CD14-positive monocyte (primary cell): ENCODE data around the gene IGF2BP2. TPM values are rescaled to one million over a fixed set of nuclear protein-coding genes. Genes with fewer than 3 reads are reported as not detected.

Experiments
- DNase-seq, 3 donors: peaks; one replicate each; pipeline ENCODE4 v3.0.0-alpha.2; 2011 to 2022
- H2AFZ ChIP-seq: 2 replicates; pipeline ENCODE4 v1.6.0; 2012; ENCODE audit warnings: mild to moderate bottlenecking, low read depth, low read length, inconsistent platforms; ENCODE audit not compliant: insufficient read depth, poor library complexity, severe bottlenecking
- H3K27ac ChIP-seq, 2 donors: 1 replicate in 1 of 2; 2 replicates in 1 of 2; pipeline ENCODE4 v1.5.1; 2012 to 2013; ENCODE audit warnings: low read length in 2 of 2, control low read depth in 1 of 2, inconsistent platforms in 1 of 2, low read depth in 1 of 2, mild to moderate bottlenecking in 1 of 2
- H3K27me3 ChIP-seq, 2 donors: one replicate each; pipeline versions ENCODE4 v1.6.0 to v1.6.1; 2011 to 2013; ENCODE audit warnings: low read length in 2 of 2; ENCODE audit not compliant: control insufficient read depth in 2 of 2, insufficient read depth in 2 of 2
- H3K36me3 ChIP-seq, 2 donors: replicated peaks in 1 of 2; 1 replicate in 1 of 2; 2 replicates in 1 of 2; pipeline versions ENCODE4 v1.5.1 to v1.6.1; 2012 to 2013; ENCODE audit warnings: low read length in 2 of 2, control low read depth in 1 of 2, inconsistent platforms in 1 of 2, mild to moderate bottlenecking in 1 of 2; ENCODE audit not compliant: insufficient read depth in 2 of 2, control insufficient read depth in 1 of 2
- H3K4me1 ChIP-seq, 2 donors: 1 replicate in 1 of 2; 2 replicates in 1 of 2; pipeline versions ENCODE4 v1.5.1 to v1.6.1; 2012 to 2013; ENCODE audit warnings: low read length in 2 of 2, control low read depth in 1 of 2, inconsistent platforms in 1 of 2, mild to moderate bottlenecking in 1 of 2, moderate library complexity in 1 of 2; ENCODE audit not compliant: insufficient read depth in 2 of 2, control insufficient read depth in 1 of 2
- H3K4me2 ChIP-seq: replicated peaks from 2 replicates; pipeline ENCODE3; 2012; ENCODE audit warnings: low read length, moderate library complexity, mild to moderate bottlenecking; ENCODE audit not compliant: poor library complexity, severe bottlenecking; ENCODE audit errors: extremely low read depth
- H3K4me3 ChIP-seq, 3 experiments: fragments of 200-600 bp in 1 of 3; sonication (generic) in 1 of 3; replicated peaks in 1 of 3; 1 replicate in 2 of 3; 2 replicates in 1 of 3; pipeline ENCODE4 v1.5.1; 2011 to 2013; ENCODE audit warnings: low read length in 3 of 3, mild to moderate bottlenecking in 3 of 3, control low read depth in 2 of 3, low read depth in 2 of 3, inconsistent platforms in 1 of 3, moderate library complexity in 1 of 3
- H3K79me2 ChIP-seq: 2 replicates; pipeline ENCODE4 v1.6.0; 2012; ENCODE audit warnings: mild to moderate bottlenecking, control low read depth, inconsistent platforms, low read length, moderate library complexity; ENCODE audit not compliant: insufficient read depth
- H3K9ac ChIP-seq: 2 replicates; pipeline ENCODE4 v1.6.0; 2017; ENCODE audit warnings: low read length, mild to moderate bottlenecking; ENCODE audit not compliant: insufficient read depth, poor library complexity, severe bottlenecking
- H3K9me3 ChIP-seq, 2 donors: replicated peaks in 1 of 2; 1 replicate in 1 of 2; 2 replicates in 1 of 2; pipeline versions ENCODE4 v1.5.1 to v1.6.1; 2012 to 2013; ENCODE audit warnings: low read length in 2 of 2, control low read depth in 1 of 2; ENCODE audit not compliant: control insufficient read depth in 1 of 2, insufficient read depth in 1 of 2
- H4K20me1 ChIP-seq: 2 replicates; pipeline ENCODE4 v1.6.0; 2012; ENCODE audit warnings: mild to moderate bottlenecking, low read length, control low read depth, moderate library complexity; ENCODE audit not compliant: insufficient read depth
- H3K27ac Mint-ChIP-seq, 7 donors: one replicate each; pipeline ENCODE4 v1.8.0; 2020; ENCODE audit warnings: mild to moderate bottlenecking in 7 of 7, mixed read lengths in 7 of 7, moderate library complexity in 6 of 7, inconsistent platforms in 2 of 7
- H3K27me3 Mint-ChIP-seq, 3 donors: one replicate each; pipeline ENCODE4 v1.8.0; 2021 to 2022; ENCODE audit warnings: low read depth in 3 of 3, mild to moderate bottlenecking in 3 of 3, mixed read lengths in 3 of 3, moderate library complexity in 3 of 3, inconsistent platforms in 1 of 3
- H3K36me3 Mint-ChIP-seq, 2 donors: one replicate each; pipeline ENCODE4 v1.8.0; 2020; ENCODE audit warnings: mixed read lengths in 2 of 2, inconsistent platforms in 1 of 2, mild to moderate bottlenecking in 1 of 2
- H3K4me1 Mint-ChIP-seq: one replicate; pipeline ENCODE4 v1.8.0; 2020; ENCODE audit warnings: mild to moderate bottlenecking, mixed read lengths
- H3K4me3 Mint-ChIP-seq, 2 donors: one replicate each; pipeline ENCODE4 v1.8.0; 2020; ENCODE audit warnings: mild to moderate bottlenecking in 2 of 2, mixed read lengths in 2 of 2, moderate library complexity in 1 of 2
- H3K9me3 Mint-ChIP-seq, 7 donors: one replicate each; pipeline ENCODE4 v1.8.0; 2020 to 2022; ENCODE audit warnings: mixed read lengths in 7 of 7, mild to moderate bottlenecking in 6 of 7, moderate library complexity in 6 of 7, inconsistent platforms in 2 of 7
- CTCF ChIP-seq: fragments of 200-600 bp; IDR thresholded peaks from one replicate; pipeline ENCODE4 v1.8.0; 2022; ENCODE audit warnings: antibody characterized with exemption, mild to moderate bottlenecking
- WGBS: methylation state at CpG from one replicate; pipeline ENCODE4 v1.1.5; 2013; ENCODE audit warnings: missing lambda C conversion rate; ENCODE audit not compliant: insufficient coverage; 5-methylcytosine and 5-hydroxymethylcytosine counted together
- intact Hi-C, 2 donors: fragments of 100-400 bp; cut with micrococcal nuclease; formaldehyde crosslinking; loops; one replicate each; pipeline versions ENCODE4 v1.15.0 to v1.15.1; 2023
- polyA plus RNA-seq, 3 donors: library from polyadenylated mRNA; depleted of rRNA in 1 of 3; unstranded in 2 of 3; stranded (reverse) in 1 of 3; fragments of 300-500 nt in 2 of 3; fragments of >200 nt in 1 of 3; fragmentation: Illumina TruSeq in 2 of 3; gene quantifications; 1 replicate in 2 of 3; 2 replicates in 1 of 3; pipeline ENCODE4 v1.2.3, GENCODE V29; 2012 to 2021

IGF2BP2 gene
- polyA plus RNA-seq, 3 donors: 0.78 to 2.8 (median 1.00) TPM

- H2AFZ ChIP-seq: no peak overlapping the region
- Mint-ChIP-seq H3K36me3 (no peaks in the 10 kb centered on the region), H3K4me3 (no peak overlapping the region), H3K27me3 (no peaks in the 10 kb centered on the region), H3K9me3 (no peaks in the 10 kb centered on the region), H3K4me1 (peaks cover 30% of the 10 kb centered on the region), H3K27ac (peak overlapping the region in 1 of 7 donors; percentile 36)
- 60% methylated on average over 1 of the region's 2 CpGs for WGBS
- no peaks in the 10 kb centered on the region for H4K20me1 ChIP-seq
- H3K79me2 ChIP-seq: peaks cover 48% of the 10 kb centered on the region
- H3K9ac ChIP-seq: no peak overlapping the region
- no peaks in the 10 kb centered on the region for H3K36me3 ChIP-seq
- no peaks in the 10 kb centered on the region for H3K27me3 ChIP-seq
- no peak overlapping the region for H3K27ac ChIP-seq
- intact Hi-C loops: no loop called here
- TF ChIP-seq CTCF: no peak
- no peak overlapping the region for H3K4me2 ChIP-seq
- H3K4me3 ChIP-seq: no peak overlapping the region
- H3K4me1 ChIP-seq: peaks cover 18 to 22% of the 10 kb centered on the region in 2 donors
- no peaks in the 10 kb centered on the region for H3K9me3 ChIP-seq
- no peak for DNase-seq
Measured at GRCh38 chr3:185741586-185741985, 83.3 kb downstream of the IGF2BP2 start.

- no peak overlapping the region for H2AFZ ChIP-seq
- H3K9ac ChIP-seq: no peak overlapping the region
- H3K27me3 ChIP-seq: no peaks in the 10 kb centered on the region
- intact Hi-C loops: no loop called here
- no CpG with 5 or more reads among the region's 1 CpG for WGBS
- H3K36me3 Mint-ChIP-seq: no peaks in the 10 kb centered on the region
- peaks cover 4 to 7% of the 10 kb centered on the region in 2 donors for H3K4me1 ChIP-seq
- no peak overlapping the region for H3K4me3 Mint-ChIP-seq
- H3K9me3 ChIP-seq: no peaks in the 10 kb centered on the region
- no peak for DNase-seq
- no peak overlapping the region for H3K4me3 ChIP-seq
- H3K79me2 ChIP-seq: peaks cover 56% of the 10 kb centered on the region
- no peaks in the 10 kb centered on the region for H3K36me3 ChIP-seq
- no peak overlapping the region for H3K4me2 ChIP-seq
- no peaks in the 10 kb centered on the region for H3K27me3 Mint-ChIP-seq
- no peak overlapping the region for H3K27ac Mint-ChIP-seq
- no peak overlapping the region for H3K27ac ChIP-seq
- TF ChIP-seq CTCF: no peak
- H3K4me1 Mint-ChIP-seq: peaks cover 15% of the 10 kb centered on the region
- no peaks in the 10 kb centered on the region for H4K20me1 ChIP-seq
- H3K9me3 Mint-ChIP-seq: no peaks in the 10 kb centered on the region
Measured at GRCh38 chr3:185740133-185740532, 84.7 kb downstream of the IGF2BP2 start.
